ENCODE results near the gene NKTR. TPM values are rescaled to one million over a fixed set of nuclear protein-coding genes. Genes with fewer than 3 reads are reported as not detected.

The NKTR gene
- total RNA-seq, 1 donor from 2014 or later, result 70.3 TPM

GRCh38 chr3:42690766-42691680 is 90.5 kb downstream of the NKTR start:
- FAIRE-seq (no peak), DNase-seq (ENCODE audit: low read depth) (no peak)
- Histone ChIP-seq H3K4me2 (ENCODE audit: low read length) (no peak overlapping the region), H3K4me3 (ENCODE audit: insufficient read depth, low read depth, low read length) (no peak overlapping the region), H3K79me2 (ENCODE audit: insufficient read depth, low read length) (no peaks in the 10 kb centered on the region), H3K27me3 (ENCODE audit: insufficient read depth, low read length) (peaks cover 30% of the 10 kb centered on the region), H2AFZ (ENCODE audit: low read depth, low read length) (no peak overlapping the region), H3K36me3 (ENCODE audit: insufficient read depth, low read length) (no peaks in the 10 kb centered on the region), H3K9ac (ENCODE audit: low read length) (no peak overlapping the region), H3K9me3 (ENCODE audit: insufficient read depth, low read depth, low read length) (peaks cover 4% of the 10 kb centered on the region), H3K4me1 (ENCODE audit: insufficient read depth, low read length) (no peaks in the 10 kb centered on the region), H4K20me1 (ENCODE audit: insufficient read depth, low read length) (no peaks in the 10 kb centered on the region), H3K27ac (ENCODE audit: low read depth, low read length) (no peak overlapping the region)
- H3K36me3 Mint-ChIP-seq (ENCODE audit: low read depth, unreplicated experiment), result no peaks in the 10 kb centered on the region
- H3K4me3 Mint-ChIP-seq (ENCODE audit: unreplicated experiment), result no peak overlapping the region
- peaks cover 36% of the 10 kb centered on the region for H3K27me3 Mint-ChIP-seq (ENCODE audit: low read depth, unreplicated experiment)
- H3K27ac Mint-ChIP-seq (ENCODE audit: unreplicated experiment), result no peak overlapping the region
- no peak for TF ChIP-seq EZH2 (IDR thresholded peaks at IDR 0.05; ENCODE audit: insufficient read depth, low read length)
- TF ChIP-seq, protein P1, sequence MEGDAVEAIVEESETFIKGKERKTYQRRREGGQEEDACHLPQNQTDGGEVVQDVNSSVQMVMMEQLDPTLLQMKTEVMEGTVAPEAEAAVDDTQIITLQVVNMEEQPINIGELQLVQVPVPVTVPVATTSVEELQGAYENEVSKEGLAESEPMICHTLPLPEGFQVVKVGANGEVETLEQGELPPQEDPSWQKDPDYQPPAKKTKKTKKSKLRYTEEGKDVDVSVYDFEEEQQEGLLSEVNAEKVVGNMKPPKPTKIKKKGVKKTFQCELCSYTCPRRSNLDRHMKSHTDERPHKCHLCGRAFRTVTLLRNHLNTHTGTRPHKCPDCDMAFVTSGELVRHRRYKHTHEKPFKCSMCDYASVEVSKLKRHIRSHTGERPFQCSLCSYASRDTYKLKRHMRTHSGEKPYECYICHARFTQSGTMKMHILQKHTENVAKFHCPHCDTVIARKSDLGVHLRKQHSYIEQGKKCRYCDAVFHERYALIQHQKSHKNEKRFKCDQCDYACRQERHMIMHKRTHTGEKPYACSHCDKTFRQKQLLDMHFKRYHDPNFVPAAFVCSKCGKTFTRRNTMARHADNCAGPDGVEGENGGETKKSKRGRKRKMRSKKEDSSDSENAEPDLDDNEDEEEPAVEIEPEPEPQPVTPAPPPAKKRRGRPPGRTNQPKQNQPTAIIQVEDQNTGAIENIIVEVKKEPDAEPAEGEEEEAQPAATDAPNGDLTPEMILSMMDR (IDR thresholded peaks at IDR 0.05; ENCODE audit: insufficient read depth, low read depth, low read length), result no peak
- H3K4me1 Mint-ChIP-seq (ENCODE audit: low read depth, unreplicated experiment), result no peaks in the 10 kb centered on the region
- H3K9me3 Mint-ChIP-seq (ENCODE audit: unreplicated experiment), result no peaks in the 10 kb centered on the region

GRCh38 chr3:42691816-42692666 is 91.6 kb downstream of the NKTR start:
- peaks cover 26% of the 10 kb centered on the region for H3K27me3 ChIP-seq (ENCODE audit: insufficient read depth, low read length)

More at GRCh38 chr3:42691816-42692666, 91.6 kb downstream of the NKTR start:
- no peaks in the 10 kb centered on the region for H3K4me1 ChIP-seq (ENCODE audit: insufficient read depth, low read length)
- Mint-ChIP-seq H3K4me3 (ENCODE audit: unreplicated experiment) (no peak overlapping the region), H3K9me3 (ENCODE audit: unreplicated experiment) (no peaks in the 10 kb centered on the region), H3K36me3 (ENCODE audit: low read depth, unreplicated experiment) (no peaks in the 10 kb centered on the region), H3K27ac (ENCODE audit: unreplicated experiment) (no peak overlapping the region), H3K27me3 (ENCODE audit: low read depth, unreplicated experiment) (peaks cover 33% of the 10 kb centered on the region), H3K4me1 (ENCODE audit: low read depth, unreplicated experiment) (no peaks in the 10 kb centered on the region)
- H3K79me2 ChIP-seq (ENCODE audit: insufficient read depth, low read length), result no peaks in the 10 kb centered on the region
- no peak overlapping the region for H3K4me2 ChIP-seq (ENCODE audit: low read length)
- DNase-seq (ENCODE audit: low read depth) (no peak), FAIRE-seq (no peak)
- no peaks in the 10 kb centered on the region for H3K9me3 ChIP-seq (ENCODE audit: insufficient read depth, low read depth, low read length)
- no peak overlapping the region for H2AFZ ChIP-seq (ENCODE audit: low read depth, low read length)
- TF ChIP-seq, protein P1 (IDR thresholded peaks at IDR 0.05; ENCODE audit: insufficient read depth, low read depth, low read length), result no peak
- no peak for TF ChIP-seq EZH2 (IDR thresholded peaks at IDR 0.05; ENCODE audit: insufficient read depth, low read length)
- no peak overlapping the region for H3K27ac ChIP-seq (ENCODE audit: low read depth, low read length)
- H3K9ac ChIP-seq (ENCODE audit: low read length), result no peak overlapping the region
- no peaks in the 10 kb centered on the region for H4K20me1 ChIP-seq (ENCODE audit: insufficient read depth, low read length)
- no peak overlapping the region for H3K4me3 ChIP-seq (ENCODE audit: insufficient read depth, low read depth, low read length)
- H3K36me3 ChIP-seq (ENCODE audit: insufficient read depth, low read length), result no peaks in the 10 kb centered on the region
